Prostate gland (tissue), 2 donors: ENCODE data around the gene CACNA1D. TPM values are rescaled to one million over a fixed set of nuclear protein-coding genes. Genes with fewer than 3 reads are reported as not detected.

Experiments
- DNase-seq: peaks from one replicate; pipeline ENCODE4 v3.0.0-alpha.2; 2019; ENCODE audit warnings: low spot score
- H3K27ac ChIP-seq, 2 donors: fragments of 200-600 bp; sonication (generic); 2 replicates each; pipeline ENCODE4 v1.5.1; 2017 to 2019
- H3K27me3 ChIP-seq: fragments of 200-600 bp; sonication (generic); replicated peaks from 2 replicates; pipeline ENCODE4 v1.5.1; 2019; ENCODE audit not compliant: insufficient read depth
- H3K36me3 ChIP-seq, 2 donors: fragments of 200-600 bp; sonication (generic); 1 replicate in 1 of 2; 2 replicates in 1 of 2; pipeline versions ENCODE4 v1.5.1 to v1.8.1; 2017 to 2019
- H3K4me1 ChIP-seq: fragments of 200-600 bp; sonication (generic); replicated peaks from 2 replicates; pipeline ENCODE4 v1.5.1; 2019
- H3K4me3 ChIP-seq, 2 donors: fragments of 200-600 bp; sonication (generic); 2 replicates each; pipeline ENCODE4 v1.5.1; 2017 to 2019
- H3K9me3 ChIP-seq: fragments of 200-600 bp; sonication (generic); 2 replicates; pipeline ENCODE4 v1.5.1; 2017
- CTCF ChIP-seq, 4 experiments: fragments of 200-600 bp in 2 of 4; fragments of 450-650 bp in 2 of 4; sonication (generic) in 2 of 4; IDR thresholded peaks; 1 replicate in 3 of 4; 2 replicates in 1 of 4; pipeline ENCODE4 v1.5.1; 2016 to 2019; ENCODE audit warnings: antibody characterized with exemption in 4 of 4, mild to moderate bottlenecking in 2 of 4, moderate library complexity in 2 of 4
- POLR2A ChIP-seq: fragments of 450-650 bp; IDR thresholded peaks from one replicate; pipeline ENCODE4 v1.6.1; 2016; ENCODE audit warnings: antibody characterized with exemption, mild to moderate bottlenecking
- POLR2AphosphoS5 ChIP-seq: sonication (generic); formaldehyde crosslinking; IDR thresholded peaks from one replicate; pipeline ENCODE4 v1.6.1; 2017; ENCODE audit warnings: antibody characterized with exemption
- WGBS: methylation state at CpG from one replicate; pipeline ENCODE4 v1.1.5; 2018; 5-methylcytosine and 5-hydroxymethylcytosine counted together
- intact Hi-C: fragments of 100-400 bp; cut with DNase I; formaldehyde crosslinking; loops from one replicate; pipeline ENCODE4 v1.14.2; 2022
- total RNA-seq, 2 donors: library from RNA; depleted of rRNA; stranded (reverse); fragments of >200 nt; gene quantifications; one replicate each; pipeline ENCODE4 v1.1.0, GENCODE V29; 2016

CACNA1D gene
- total RNA-seq, 2 donors from 2014 or later = 15.5 to 45.1 TPM

- Histone ChIP-seq H3K4me3 (no peak overlapping the region), H3K36me3 (no peaks in the 10 kb centered on the region), H3K27ac (no peak overlapping the region), H3K4me1 (no peaks in the 10 kb centered on the region), H3K9me3 (no peaks in the 10 kb centered on the region), H3K27me3 (no peaks in the 10 kb centered on the region)
- DNase-seq = no peak
- intact Hi-C loops = no loop called here
- TF ChIP-seq CTCF (IDR thresholded peaks at IDR 0.05) (no peak), POLR2A (no peak), POLR2AphosphoS5 (no peak)
- WGBS = 84% methylated on average over 12 of the region's 12 CpGs
Observed at GRCh38 chr3:53809267-53809666, 314.9 kb downstream of the CACNA1D start.

GRCh38 chr3:53809764-53810400 lies 315.5 kb downstream of the CACNA1D start:
- H3K4me3 ChIP-seq = no peak overlapping the region
- DNase-seq = no peak
- intact Hi-C loops = no loop called here
- no peaks in the 10 kb centered on the region for H3K27me3 ChIP-seq
- H3K27ac ChIP-seq = no peak overlapping the region
- TF ChIP-seq POLR2A (no peak), POLR2AphosphoS5 (no peak), CTCF (IDR thresholded peaks at IDR 0.05) (no peak)
- no peaks in the 10 kb centered on the region for H3K9me3 ChIP-seq
- no peaks in the 10 kb centered on the region for H3K4me1 ChIP-seq
- H3K36me3 ChIP-seq = no peaks in the 10 kb centered on the region
- WGBS = 91% methylated on average over 28 of the region's 28 CpGs

DNA sequence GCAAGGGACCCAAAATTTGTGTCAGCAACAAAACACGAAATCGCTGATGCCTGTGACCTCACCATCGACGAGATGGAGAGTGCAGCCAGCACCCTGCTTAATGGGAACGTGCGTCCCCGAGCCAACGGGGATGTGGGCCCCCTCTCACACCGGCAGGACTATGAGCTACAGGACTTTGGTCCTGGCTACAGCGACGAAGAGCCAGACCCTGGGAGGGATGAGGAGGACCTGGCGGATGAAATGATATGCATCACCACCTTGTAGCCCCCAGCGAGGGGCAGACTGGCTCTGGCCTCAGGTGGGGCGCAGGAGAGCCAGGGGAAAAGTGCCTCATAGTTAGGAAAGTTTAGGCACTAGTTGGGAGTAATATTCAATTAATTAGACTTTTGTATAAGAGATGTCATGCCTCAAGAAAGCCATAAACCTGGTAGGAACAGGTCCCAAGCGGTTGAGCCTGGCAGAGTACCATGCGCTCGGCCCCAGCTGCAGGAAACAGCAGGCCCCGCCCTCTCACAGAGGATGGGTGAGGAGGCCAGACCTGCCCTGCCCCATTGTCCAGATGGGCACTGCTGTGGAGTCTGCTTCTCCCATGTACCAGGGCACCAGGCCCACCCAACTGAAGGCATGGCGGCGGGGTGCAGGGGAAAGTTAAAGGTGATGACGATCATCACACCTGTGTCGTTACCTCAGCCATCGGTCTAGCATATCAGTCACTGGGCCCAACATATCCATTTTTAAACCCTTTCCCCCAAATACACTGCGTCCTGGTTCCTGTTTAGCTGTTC lies 316.9 kb downstream of the CACNA1D start:
- DNase-seq = no peak
- no peaks in the 10 kb centered on the region for H3K27me3 ChIP-seq
- no peak overlapping the region for H3K4me3 ChIP-seq
- intact Hi-C loops = no loop called here
- H3K9me3 ChIP-seq = no peaks in the 10 kb centered on the region
- TF ChIP-seq POLR2AphosphoS5 = no peak
- no peak for TF ChIP-seq POLR2A
- no peak for TF ChIP-seq CTCF (IDR thresholded peaks at IDR 0.05)
- no peaks in the 10 kb centered on the region for H3K4me1 ChIP-seq
- no peak overlapping the region for H3K27ac ChIP-seq
- no peaks in the 10 kb centered on the region for H3K36me3 ChIP-seq
- WGBS = 90% methylated on average over 23 of the region's 24 CpGs

- Histone ChIP-seq H3K9me3 (no peaks in the 10 kb centered on the region), H3K4me1 (no peaks in the 10 kb centered on the region), H3K27ac (no peak overlapping the region), H3K36me3 (peaks cover 0 to 3% of the 10 kb centered on the region in 2 donors), H3K27me3 (no peaks in the 10 kb centered on the region), H3K4me3 (no peak overlapping the region)
- no peak for DNase-seq
- 66% methylated on average over 4 of the region's 4 CpGs for WGBS
- intact Hi-C loops = no loop called here
- TF ChIP-seq CTCF (IDR thresholded peaks at IDR 0.05) (no peak), POLR2AphosphoS5 (no peak), POLR2A (no peak)
Observed at GRCh38 chr3:53812434-53812833, 318.0 kb downstream of the CACNA1D start.

DNA sequence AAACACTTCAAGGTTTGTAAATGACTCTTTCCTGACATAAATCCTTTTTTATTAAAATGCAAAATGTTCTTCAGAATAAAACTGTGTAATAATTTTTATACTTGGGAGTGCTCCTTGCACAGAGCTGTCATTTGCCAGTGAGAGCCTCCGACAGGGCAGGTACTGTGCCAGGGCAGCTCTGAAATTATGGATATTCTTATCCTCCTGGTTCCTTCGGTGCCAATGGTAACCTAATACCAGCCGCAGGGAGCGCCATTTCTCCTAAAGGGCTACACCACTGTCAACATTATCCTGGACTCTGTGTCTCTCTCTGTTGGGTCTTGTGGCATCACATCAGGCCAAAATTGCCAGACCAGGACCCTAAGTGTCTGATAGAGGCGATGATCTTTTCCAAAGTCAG lies 318.8 kb downstream of the CACNA1D start:
- DNase-seq = no peak
- Histone ChIP-seq H3K27me3 (no peaks in the 10 kb centered on the region), H3K36me3 (peaks cover 0 to 3% of the 10 kb centered on the region in 2 donors), H3K4me3 (no peak overlapping the region), H3K4me1 (no peaks in the 10 kb centered on the region), H3K9me3 (no peaks in the 10 kb centered on the region), H3K27ac (no peak overlapping the region)
- TF ChIP-seq POLR2A (no peak), POLR2AphosphoS5 (no peak), CTCF (IDR thresholded peaks at IDR 0.05) (no peak)
- WGBS = 74% methylated on average over 5 of the region's 5 CpGs
- intact Hi-C loops = no loop called here
